NCI-H1092 (cell line): ENCODE results near the gene LCN6.
"Not testable (repeated sequence)": the region's sequence is repeated elsewhere in the genome, so short reads cannot be mapped to it uniquely, and the experiment has no call there.

Experiments used
- DNase-seq: peaks from one replicate; lab custom pipeline; 2025; lab: John Stamatoyannopoulos, UW

LCN6 gene, protein sequence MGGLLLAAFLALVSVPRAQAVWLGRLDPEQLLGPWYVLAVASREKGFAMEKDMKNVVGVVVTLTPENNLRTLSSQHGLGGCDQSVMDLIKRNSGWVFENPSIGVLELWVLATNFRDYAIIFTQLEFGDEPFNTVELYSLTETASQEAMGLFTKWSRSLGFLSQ

DNA sequence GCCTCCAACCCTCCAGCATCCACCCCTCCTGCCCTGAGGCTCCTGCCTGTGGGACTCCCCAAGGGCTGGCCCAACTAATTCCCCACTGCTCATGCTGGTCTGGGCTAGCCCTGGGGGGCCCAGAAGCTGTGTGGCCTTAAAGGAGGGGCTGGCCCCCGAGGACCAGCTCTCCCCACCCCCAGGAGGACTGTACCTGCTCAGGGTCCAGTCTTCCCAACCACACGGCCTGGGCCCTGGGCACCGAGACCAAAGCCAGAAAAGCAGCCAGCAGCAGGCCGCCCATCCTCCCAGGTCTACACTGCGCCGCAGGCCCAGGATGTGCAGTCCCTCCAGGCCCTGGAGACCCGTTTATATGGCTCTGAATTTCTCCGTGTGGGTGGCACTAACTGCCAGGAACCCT, at the start of gene LCN6:
TSS of gene LCN6 (minus strand) at position 325 of the 400 bp plus-strand sequence. CDS start at position 283, 42 bp downstream.
- DNase-seq: no peak

DNA sequence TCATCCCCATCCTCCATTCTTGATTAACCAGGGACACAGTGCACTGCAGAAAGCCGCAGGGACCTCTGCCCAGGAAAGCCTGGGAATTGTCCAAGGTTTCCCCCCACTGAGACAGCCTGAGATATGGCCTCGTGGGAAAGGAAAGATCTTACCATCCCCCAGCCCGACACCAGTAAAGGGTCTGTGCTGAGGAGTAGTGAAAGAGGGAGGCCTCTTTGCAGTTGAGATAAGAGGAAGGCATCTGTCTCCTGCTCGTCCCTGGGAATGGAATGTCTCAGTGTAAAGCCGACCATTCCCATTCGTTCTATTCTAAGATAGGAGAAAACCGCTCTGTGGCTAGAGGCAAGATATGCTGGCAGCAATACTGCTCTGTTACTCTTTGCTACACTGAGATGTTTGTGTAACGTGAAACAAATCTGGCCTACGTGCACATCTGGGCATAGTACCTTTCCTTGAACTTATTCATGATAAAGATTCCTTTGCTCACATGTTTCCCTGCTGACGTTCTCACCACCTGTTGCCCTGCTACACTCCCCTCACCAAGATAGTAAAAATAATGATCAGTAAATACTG, 48.5 kb upstream of the LCN6 start:
- not testable (repeated sequence) for DNase-seq

DNA sequence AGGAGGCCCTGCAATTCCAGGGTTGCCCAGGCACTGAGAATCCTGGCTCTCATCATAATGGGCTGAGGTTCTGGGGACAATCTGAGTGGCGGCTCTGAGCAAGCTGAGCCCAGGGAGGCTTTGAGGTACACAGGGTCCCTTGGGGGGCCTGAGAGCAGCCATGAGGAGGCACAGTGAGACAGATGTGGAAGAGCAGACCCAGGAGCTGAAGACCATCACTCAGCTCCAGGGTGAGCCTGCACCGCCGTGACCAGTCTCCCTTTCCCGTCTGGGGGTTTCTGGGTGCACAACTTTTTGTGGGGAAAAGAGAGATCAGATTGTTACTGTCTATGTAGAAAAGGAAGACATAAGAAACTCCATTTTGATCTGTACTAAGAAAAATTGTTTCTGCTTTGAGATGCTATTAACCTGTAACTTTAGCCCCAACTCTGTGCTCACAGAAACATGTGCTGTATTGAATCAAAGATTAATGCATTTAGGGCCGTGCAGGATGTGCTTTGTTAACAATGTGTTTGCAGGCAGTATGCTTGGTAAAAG, 48.0 kb upstream of the LCN6 start, which contains the start of gene CCDC183:
TSS of gene CCDC183 (plus strand) at position 101 of the 537 bp plus-strand sequence. CDS start at position 161, 60 bp downstream.
- no peak for DNase-seq

DNA sequence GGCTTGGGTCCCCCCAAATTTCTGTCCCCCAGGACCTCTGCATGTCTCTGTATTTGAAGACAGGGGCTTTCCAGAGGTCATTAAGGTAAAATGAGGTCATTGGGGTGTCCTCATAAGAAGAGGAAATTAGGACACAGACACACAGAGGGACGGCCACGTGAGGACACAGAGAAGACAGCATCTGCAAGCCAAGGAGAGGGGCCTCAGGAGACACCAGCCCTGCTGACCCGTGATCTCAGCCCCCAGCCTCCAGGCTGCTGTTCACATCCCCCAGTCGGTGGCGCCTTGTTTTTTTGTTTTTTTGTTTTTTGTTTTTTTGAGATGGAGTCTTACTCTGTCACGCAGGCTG, 46.6 kb upstream of the LCN6 start:
- DNase-seq: no peak

DNA sequence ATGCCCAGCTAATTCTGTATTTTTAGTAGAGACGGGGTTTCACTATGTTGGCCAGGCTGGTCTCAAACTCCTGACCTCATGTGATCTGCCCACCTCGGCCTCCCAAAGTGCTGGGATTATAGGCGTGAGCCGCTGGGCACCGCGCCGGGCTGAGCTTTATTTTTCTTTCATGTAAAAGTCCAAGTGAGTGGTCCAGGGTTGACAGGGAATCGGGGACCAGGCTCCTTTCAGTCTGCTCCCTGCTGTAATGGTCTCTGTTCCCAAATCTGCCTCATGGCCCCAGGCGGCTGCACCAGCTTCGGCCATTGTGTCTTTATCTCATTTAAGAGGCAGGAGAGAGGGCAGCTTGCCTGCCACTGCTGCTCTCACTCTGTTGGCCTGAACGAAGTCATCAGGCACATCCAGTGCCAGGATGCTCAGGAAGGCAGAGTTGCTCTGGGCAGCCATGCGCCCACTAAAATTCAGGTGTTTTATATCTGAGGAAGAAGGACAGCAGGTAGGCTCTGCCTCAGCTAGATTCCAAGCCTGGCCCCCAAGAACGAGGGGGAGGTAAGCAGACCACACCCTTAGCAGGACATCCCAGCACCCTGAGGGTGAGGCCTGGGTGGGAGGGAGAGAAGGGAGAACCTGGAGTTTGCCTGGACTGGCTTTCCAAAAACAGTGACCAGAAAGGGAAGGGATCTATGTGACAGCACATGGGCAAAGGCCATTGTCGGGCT, 46.1 kb upstream of the LCN6 start:
- DNase-seq: no peak

DNA sequence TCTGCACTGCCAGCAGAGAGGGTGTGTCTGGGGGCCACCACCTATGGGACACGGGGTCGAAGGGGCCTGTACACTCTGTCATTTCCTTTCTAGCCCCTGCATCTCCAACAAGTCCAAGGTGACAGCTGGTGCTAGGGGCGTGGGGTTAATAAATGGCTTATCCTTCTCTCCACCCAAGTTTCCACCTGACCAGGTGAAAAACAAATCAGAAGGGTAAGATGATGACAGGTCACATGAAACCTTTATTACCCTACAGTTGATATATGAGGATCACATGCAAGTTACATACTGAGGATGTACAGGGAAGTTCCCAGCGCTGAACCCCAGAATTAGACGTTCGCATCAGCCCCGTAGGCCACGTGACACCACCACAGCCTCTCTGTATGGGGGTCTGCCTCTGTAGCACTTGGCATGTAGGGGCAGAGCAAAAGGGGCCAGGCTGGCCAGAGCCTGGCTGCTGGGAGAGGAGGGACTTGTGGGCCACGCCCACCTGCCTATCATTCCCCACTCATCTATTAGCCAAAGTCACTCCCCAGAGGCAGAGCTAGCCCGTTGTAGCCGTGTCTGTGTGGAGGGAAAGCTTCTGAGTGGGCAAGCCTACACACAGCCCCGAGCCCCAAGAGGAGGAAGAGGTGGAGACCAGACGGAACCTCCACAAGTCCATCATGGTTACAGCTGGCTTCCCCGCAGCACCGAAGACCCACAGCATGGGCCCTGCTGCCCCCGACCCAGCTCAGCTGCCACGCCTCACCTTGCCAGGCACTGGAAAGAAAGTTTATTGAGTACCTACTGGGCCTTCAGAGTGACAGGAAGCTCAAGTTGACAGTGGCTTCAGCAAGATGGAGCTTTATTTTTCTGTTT, 45.0 kb upstream of the LCN6 start:
- no peak for DNase-seq

DNA sequence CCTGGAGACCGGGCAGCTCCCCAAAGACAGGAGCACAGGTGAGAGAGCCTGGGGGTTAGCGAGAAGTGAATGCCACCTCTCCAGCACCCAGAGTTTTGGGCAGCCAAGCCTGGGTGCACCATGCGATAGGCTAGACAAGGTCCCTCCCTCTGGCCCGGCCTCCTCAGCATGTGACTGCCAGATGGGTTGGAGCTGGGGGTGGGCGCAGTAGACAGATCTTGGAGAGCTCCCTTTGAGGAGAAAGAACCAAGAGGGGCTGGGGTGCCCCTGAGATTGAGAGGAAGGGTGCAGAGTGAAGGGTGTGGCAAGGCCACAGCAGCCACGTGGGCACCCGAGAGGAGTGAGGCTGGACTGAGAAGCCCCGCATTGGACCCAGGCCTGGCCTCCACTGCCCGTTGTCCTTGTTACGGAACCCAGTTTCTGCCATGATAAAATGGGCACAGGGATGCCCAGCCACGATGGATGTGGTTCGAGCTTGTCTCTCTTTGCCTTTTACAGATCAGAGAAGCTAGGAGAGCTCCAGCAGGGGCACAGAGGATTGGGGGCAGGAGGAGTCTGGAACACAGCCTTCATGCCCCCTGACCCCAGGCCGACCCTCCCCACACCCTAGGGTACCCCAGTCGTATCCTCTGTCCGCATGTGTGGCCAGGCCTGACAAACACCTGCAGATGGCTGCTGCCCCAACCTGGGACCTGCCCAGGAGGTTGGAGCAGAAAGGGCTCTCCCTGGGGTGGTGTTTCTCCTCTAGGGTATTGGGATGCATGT, 44.2 kb upstream of the LCN6 start:
- DNase-seq: no peak

DNA sequence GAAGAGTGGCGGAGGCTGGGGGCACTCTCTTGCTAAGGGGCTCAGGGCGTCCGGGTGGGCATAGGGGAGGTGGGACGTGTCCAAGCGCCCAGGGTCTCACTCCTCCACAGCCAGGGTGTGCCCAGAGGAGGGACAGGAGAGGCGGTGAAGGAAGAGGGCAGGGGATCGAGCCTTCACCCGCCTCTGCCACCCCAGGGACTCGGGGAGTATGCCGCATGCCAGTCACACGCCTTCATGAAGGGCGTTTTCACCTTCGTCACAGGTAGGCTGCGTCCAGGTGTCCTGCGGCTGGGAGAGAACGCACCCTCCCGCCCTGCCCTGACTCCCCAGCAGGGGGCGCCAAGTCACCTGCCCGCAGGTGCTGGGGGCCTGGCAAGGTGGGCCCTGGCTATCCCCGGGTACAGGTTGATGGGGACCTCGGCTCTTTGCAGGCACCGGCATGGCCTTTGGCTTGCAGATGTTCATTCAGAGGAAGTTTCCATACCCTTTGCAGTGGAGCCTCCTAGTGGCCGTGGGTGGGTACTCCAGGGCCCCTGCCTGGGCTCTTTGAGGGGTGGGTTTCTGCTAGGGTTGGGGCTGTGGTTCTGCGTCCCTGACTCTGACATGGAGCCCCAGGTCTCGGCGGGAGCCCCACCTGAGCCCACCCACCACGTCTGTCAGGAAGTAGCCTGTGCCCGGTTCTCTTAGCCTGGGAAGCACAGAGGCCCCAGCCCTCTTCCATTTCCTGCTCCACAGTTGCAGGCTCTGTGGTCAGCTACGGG, 43.4 kb upstream of the LCN6 start:
- DNase-seq: no peak

DNA sequence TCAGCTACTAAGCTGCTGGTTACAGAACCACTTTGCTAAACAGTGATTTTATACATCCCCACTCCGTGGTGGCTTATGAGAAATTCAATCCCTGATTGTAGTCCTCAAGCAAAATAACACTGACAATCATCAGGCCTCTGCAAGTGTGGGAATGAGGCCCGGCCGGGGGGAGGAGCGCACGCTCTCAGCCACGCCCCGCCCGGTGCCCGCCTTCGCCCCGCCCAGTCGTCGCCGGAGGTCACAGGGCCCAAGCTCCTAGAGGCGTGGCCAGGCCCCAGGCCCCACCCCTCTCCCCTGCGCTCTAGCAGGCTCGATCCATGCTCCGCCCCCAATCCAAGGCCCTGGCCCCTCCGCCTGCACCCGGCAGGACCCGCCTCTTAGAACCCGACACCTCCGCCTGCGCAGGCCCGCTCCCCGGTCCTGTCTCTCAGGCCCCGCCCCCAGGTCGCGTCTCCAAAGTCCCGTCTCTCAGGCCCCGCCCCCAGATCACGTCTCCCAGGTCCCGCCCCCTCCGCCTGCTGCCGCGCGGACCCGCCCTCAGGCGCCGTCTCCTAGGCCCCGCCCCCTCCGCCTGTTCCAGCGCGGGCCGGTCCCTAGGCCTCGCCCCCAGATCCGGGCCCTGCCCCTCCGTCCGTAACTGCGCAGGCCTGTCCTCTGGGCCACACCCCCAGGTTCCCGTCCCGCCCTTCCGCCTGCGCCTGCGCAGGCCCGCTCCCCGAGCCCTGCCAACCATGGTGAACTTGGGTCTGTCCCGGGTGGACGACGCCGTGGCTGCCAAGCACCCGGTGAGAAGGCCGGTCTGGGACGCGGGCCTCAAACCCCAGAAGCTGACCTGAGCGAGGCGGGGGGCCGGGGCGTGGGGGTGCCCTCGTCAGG, 42.6 kb upstream of the LCN6 start, which contains the start of gene TMEM141:
TSS of gene TMEM141 (plus strand) at position 705 of the 876 bp plus-strand sequence. CDS start at position 732, 27 bp downstream.
- peak; percentile 98 for DNase-seq

DNA sequence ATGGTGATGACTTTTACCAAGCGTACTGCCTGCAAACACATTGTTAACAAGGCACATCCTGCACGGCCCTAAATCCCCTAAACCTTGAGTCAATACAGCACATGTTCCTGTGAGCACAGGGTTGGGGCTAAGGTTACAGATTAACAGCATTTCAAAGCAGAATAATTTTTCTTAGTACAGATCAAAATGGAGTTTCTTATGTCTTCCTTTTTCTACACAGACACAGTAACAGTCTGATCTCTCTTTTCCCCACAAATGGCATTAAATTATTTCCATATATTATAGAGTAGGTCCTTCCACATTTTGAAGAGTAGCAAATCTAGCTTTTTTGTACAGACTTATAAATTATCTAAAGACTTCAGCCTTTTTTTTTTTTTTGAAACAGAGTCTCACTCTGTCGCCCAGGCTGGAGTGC, 41.2 kb upstream of the LCN6 start:
- DNase-seq: no peak

DNA sequence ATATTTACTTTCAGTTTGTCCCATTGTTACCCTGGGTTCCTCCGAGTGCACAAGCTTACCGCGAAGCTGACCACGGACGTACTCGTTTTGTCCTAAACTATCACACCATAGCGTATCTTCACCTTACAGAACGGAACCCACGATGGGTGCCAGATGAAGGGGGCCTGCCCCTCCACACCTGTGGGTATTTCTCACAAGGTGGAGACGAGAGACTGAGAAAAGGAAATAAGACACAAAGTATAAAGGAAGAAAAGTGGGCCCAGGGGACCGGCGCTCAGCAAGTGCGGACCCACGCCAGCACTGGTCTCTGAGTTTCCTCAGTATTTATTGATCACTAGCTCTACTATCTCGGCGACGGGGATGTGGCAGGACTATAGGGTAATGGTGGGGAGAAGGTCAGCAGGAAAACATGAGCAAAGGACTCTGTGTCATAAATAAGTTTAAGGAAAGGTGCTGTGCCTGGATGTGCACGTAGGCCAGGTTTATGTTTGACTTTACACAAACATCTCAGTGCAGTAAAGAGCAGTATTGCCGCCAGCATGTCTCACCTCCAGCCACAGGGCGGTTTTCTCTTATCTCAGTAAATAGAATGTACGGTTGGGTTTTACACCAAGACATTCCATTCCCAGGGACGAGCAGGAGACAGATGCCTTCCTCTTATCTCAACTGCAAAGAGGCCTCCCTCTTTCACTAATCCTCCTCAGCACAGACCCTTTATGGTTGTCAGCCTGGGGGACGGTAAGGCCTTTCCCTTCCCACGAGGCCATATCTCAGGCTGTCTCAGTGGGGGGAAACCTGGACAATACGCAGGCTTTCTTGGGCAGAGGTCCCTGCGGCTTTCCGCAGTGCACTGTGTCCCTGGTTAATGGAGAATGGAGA, 40.6 kb upstream of the LCN6 start:
- DNase-seq: not testable (repeated sequence)

DNA sequence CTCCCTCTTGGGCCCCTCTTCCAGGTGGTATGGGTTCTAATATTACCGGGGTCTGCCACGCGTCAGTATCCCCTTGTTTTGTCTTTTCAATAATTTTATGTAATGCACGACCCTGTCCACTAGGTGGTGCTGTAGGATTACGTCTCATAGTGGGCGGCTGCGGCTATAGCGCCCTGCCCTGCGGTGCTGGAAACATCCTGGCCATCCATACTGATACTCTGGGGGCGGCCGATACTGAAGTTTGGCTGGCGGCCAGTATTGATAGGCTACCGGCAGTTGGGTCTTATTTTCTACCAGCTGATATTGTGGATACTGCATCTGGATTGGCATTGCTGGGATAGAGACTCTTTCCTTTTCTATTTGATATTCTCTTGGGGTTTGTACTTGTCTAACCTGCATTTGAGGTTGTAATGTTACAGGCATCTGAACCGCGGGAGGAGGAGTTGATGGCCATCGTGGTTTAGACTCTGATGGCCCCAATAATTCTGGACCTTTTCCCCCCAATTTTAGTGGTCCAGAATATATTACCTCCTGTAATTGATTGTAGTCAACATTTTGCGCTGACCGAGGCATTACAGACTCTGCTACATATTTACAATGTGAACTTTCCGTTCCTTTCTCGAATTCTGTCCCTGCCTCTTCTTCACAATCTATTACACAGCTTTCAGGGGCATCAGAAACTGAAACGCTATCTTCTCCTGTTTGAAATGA, 39.5 kb upstream of the LCN6 start:
- DNase-seq: peak; percentile 71

DNA sequence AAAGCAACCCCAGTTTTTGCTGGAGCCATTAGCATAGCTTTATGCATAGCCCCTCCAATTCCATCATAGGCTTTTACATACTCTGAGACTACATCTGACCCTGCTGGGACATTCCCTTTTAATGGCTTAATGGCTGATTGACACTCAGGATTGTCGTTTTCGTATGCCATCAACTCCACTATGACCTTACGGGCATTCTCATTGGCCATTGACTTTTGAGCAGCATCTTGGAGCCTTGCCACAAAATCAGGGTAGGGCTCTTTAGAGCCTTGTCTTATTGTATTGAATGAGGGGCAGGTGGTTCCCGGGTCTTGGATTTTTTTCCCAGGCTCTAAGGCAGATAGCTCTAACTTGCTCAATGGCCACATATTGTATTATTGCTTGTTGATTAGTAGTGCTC, 38.7 kb upstream of the LCN6 start:
- not testable (repeated sequence) for DNase-seq

DNA sequence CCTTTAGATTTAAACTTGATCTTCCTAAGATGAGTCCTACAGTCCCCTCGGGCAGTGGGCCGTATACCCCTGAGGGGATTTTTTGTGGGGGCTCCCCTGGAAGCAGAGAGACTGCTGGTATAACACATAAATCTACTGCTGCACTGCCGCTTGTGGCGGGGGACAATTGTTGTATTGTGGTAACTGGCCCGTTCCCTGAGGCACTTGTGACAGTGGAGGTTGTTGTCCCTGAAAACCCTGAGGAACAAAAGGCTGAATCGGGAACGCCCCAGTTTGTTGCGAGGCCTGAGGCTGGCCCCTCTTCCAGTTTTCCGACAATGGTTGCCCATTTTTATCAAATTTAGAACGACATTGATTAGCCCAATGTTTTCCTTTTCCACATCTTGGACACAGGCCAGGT, 38.1 kb upstream of the LCN6 start:
- DNase-seq: no peak

DNA sequence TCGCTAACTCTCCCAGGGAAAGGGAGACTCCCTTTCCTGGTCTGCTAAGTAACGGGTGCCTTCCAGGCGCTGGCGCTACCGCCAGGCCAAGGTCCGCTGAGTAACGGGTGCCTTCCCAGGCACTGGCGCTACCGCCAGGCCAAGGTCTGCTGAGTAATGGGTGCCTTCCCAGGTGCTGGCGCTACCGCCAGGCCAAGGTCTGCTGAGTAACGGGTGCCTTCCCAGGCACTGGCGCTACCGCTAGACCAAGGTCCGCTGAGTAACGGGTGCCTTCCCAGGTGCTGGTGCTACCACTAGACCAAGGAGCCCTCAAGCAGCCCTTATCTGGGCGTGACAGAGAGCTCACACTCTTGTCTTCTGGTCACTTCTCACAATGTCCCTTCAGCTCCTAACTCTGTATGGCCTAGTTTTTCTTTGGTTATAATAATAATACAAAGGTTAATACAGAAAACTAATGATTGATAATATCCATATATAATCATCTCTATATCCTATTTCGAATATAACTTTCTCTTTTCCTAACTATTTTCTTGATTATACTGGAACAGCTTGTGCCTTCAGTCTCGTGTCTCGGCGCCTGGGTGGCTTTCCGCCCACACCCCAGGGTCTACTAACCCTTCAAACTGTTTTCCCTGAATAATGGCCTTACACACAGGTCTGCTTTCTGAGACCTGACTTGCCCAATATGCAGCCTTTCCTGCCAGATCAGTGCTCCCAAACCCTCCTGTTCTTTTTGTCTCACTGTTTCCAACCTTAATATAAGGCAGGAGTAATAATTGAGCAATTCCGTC, 37.4 kb upstream of the LCN6 start:
- not testable (repeated sequence) for DNase-seq

DNA sequence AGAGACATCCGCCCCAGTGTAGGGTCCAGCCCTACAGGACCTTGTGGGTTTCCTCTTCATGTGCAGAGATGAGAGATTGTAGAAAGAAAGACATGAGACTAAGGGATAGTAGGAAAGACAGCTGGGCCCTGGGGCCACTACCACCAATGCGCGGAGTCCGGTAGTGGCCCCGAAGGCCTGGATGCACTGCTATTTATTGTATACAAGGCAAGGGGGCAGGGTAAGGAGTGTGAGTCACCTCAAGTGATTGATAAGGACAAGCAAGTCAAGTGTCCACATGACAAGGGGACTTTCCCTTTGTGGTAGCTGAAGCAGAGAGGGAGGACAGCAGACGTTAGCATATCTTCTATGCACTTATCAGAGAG, 36.7 kb upstream of the LCN6 start:
- DNase-seq: no peak
